DMS153 treated with DMSO at 0.1 percent for 48 hours (cell line): ENCODE results near the gene ALDOB.

Experiments
- DNase-seq: peaks from one replicate; lab custom pipeline; 2025; ENCODE audit not compliant: unreplicated experiment; lab: John Stamatoyannopoulos, UW

The ALDOB gene

GRCh38 chr9:101427957-101428655 lies 7.5 kb downstream of the ALDOB start:
- DNase-seq: no peak

DNA sequence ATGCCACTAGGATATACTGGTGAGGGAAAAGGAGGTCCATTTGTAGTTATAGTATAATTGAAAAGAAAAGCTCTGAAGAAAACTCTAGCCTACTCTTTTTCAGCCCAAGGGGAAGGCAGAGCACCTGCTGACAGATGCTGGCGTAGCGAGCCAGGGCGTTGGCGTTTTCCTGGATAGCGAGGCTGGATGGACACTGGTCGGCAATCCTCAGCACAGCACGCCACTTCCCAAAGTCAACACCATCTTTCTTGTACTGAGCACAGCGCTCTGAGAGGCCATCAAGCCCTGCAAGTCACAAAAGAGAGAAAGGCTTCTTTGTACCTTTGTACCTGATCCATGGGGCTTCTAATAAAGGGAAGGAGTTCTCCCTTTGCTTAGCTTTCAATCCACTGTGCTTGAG lies 8.2 kb downstream of the ALDOB start:
- DNase-seq: no peak

DNA sequence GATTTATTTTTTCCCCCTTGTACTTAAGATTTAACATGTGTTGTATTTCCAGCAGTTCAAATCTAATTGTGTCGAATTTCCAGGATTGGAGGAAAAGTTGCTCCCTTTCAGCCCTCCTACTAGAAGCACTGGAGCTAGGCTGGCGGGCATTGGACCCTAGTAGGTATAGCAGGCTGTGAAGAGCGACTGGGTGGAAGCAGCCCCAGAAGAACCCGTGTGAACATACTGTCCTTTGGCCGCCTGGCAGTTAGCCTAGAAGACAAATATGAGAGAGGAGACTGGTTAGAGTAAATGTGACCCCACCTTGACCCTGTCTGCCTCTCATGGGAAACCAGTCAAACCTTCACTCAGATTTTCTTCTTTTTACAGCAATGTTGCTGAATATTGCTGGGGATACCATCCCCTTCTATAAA lies 13.9 kb downstream of the ALDOB start:
- DNase-seq: no peak

- DNase-seq: no peak
These were observed 15.7 kb downstream of the ALDOB start for GRCh38 chr9:101419863-101420262.

GRCh38 chr9:101418518-101419430 lies 16.8 kb downstream of the ALDOB start:
- DNase-seq: no peak

GRCh38 chr9:101417977-101418376 lies 17.6 kb downstream of the ALDOB start:
- DNase-seq: no peak

DNA sequence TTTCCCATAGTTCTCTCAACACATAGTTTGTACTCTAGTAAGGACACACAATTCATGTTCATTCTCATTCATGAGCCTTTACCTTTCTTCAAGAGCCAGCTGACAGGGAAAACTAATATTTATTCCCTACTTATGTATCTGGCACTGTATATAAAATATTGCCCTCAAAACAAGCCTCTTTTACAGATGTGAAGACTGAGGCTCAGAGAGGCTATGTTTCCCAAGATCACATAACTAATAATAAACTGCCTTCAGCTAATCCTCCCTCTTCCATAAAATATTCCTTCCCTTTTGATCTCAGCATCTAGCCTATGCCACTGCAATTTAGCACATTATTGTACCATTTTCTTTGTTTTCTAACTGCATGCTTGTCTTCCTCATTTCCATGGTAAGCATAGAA lies 18.2 kb downstream of the ALDOB start:
- no peak for DNase-seq

- no peak for DNase-seq
These were observed 20.0 kb downstream of the ALDOB start for GRCh38 chr9:101415578-101415977.

GRCh38 chr9:101414839-101415238 lies 20.7 kb downstream of the ALDOB start:
- DNase-seq: no peak

DNA sequence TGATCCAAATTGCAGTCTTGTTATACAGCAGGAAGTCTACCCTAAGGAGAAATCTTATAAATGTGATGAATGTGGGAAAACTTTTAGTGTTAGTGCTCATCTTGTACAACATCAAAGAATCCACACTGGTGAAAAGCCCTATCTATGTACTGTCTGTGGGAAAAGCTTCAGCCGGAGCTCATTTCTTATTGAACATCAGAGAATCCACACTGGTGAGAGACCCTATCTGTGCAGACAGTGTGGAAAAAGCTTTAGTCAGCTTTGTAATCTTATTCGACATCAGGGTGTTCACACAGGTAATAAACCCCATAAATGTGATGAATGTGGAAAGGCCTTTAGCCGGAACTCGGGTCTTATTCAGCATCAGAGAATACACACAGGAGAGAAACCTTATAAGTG lies 26.5 kb downstream of the ALDOB start:
- DNase-seq: no peak

DNA sequence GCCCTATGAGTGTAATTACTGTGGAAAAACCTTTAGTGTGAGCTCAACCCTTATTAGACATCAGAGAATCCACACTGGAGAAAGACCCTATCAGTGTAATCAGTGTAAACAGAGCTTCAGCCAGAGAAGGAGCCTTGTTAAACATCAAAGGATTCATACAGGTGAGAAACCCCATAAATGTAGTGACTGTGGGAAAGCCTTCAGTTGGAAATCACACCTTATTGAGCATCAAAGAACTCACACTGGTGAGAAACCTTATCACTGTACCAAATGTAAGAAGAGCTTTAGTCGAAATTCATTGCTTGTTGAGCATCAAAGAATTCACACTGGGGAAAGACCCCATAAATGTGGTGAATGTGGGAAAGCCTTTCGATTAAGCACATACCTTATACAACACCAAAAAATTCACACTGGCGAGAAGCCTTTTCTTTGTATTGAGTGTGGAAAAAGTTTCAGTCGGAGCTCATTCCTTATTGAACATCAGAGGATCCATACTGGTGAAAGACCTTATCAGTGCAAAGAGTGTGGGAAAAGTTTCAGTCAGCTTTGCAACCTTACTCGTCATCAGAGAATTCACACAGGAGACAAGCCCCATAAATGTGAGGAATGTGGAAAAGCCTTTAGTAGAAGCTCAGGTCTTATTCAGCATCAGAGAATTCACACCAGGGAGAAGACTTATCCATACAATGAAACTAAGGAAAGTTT lies 27.0 kb downstream of the ALDOB start:
- DNase-seq: no peak

DNA sequence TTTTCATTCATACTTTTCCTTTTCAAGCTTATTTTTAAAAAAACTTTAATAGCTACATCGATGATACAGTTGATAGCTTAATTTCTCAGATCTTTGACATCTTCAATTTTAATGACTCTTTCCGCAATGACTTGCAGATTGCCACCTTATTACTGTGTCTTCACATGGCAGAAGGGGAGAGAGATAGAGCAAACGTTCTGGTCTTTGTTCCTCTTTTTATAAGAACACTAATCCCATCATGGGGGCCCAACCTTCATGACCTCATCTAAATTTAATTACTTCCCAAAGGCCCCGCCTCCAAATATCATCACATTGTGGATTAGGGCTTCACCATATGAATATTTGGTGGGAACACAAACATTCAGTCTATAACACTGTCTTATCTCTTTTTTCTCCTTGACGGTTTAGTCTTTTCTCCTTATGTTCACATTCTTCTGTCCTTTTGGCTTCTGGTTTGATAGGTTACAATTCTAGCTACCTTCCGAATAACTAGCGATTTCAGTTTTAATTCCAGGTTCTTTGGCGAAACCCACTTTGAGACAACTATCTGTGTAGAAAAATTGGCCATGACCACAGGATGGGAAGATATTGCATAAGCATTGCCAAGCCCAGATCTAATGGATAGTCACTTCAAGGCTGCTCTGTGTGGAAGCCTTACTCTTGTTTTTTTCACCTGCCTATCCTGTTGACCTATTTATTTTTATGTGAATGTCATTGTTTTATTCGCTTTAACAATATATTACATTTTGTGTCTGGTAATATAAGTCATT lies 31.9 kb downstream of the ALDOB start:
- DNase-seq: no peak

- DNase-seq: no peak
These were observed 35.5 kb downstream of the ALDOB start for GRCh38 chr9:101400120-101400519.

DNA sequence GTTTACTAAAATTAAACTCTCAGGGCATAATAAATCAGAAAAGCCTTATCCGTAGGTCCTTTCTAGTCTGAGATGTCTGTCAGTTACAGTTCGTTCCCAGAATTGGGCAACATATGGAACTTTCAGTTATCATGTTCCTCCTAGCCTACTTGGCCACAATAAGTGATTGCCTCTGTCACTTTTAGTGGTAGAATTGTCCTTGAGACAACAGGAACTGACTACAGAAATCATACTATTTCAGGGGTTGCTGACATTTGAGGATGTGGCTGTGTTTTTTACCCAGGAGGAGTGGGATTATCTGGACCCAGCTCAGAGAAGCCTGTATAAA lies 36.0 kb downstream of the ALDOB start:
- DNase-seq: no peak

GRCh38 chr9:101398930-101399642 lies 36.5 kb downstream of the ALDOB start:
- DNase-seq: no peak

DNA sequence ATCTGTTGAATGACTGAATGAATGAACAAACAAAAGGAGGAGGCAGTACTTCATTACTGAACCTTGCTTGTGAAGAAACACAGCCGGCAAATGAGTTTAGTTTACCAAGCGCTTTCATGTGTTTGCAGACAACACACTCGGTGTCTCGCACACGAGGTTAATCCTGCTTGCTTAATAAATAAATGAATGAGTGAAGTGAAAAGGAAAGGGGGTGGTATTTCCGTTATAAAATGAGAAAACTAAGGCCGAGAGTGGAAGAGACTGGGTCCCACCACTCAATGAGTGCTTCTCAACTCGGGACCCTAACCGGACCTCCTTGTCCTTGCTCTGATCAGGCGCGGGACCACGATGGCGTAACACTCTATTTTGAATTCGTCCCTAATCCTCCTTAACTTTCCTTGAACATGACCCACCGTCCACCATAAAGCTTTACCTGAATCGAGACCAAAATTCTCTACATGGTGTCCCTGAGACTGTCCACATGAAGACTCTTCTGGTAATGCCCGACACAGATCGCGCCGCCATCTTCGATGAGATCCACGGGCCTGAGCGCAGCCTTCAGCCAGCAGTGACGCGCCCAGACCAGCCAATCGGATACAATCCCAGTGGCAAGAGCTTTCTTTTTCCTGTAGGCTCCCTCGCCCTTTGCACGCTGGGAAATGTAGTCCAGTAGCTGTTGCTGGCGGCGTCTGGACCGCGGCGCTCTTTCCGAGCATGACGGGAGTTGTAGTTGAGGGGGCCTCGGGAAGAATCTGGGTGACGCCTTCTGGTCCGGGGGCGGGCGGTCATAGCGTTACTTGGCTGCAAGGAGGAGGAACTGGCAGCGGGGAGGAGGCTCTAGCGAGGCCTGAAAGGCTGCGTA lies 37.3 kb downstream of the ALDOB start, which contains the start of the genes MRPL50 and ZNF189:
Gene MRPL50 (minus strand): TSS at position 551 of the 862 bp plus-strand sequence. CDS start 26 bp downstream, at position 525.
Gene ZNF189 (plus strand): TSS at position 784 of the 862 bp plus-strand sequence. CDS start 306 bp downstream, outside the sequence.
- DNase-seq: peak; percentile 99

DNA sequence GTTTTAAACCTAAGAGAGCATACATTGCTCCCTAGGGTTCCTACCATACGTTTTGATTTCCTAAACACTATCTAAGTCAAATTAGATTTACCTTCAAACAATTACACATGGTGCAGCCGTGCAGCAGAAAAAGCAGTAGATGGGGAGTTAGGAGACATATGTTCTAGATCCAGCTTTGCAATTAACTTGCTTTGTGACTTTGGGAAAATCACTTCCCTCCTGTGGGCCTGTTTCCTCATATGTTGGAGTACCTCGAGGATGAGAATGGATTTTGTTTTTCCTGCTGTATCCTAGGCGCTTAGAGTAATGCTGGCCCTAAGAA lies 37.9 kb downstream of the ALDOB start:
- DNase-seq: no peak

DNA sequence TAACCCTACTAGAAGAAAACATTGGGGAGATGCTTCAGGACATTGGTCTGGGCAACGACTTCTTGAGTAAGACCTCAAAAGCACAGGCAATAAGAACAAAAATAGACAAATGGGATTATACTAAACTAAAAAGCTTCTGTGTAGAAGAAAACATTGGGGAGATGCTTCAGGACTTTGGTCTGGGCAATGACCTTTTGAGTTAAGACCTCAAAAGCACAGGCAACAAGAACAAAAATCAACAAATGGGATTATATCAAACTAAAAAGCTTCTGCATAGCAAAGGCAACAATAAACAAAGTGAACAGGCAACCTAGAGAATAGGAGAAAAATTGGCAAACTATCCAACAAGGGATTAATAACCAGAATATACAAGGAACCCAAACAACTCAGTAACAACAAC lies 40.9 kb downstream of the ALDOB start:
- no peak for DNase-seq

DNA sequence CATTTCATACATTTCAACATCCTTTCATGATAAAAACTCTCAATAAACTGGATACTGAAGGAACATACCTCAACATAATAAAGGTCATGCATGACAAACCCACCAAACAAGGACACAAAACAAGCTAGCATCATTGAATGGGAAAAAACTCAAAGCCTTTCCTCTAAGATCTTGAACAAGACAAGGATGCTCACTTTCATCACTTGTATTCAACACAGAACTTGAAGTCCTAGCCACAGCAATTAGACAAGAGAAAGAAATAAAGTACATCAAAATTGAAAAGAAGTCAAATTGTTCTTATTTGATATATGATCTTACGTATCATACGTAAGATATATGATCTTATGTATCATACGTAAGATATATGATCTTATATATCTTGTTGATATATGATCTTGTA lies 42.4 kb downstream of the ALDOB start:
- no peak for DNase-seq
